WTC11 (cell line): ENCODE measurements around the gene DDOST. TPM values are rescaled to one million over a fixed set of nuclear protein-coding genes. Genes with fewer than 3 reads are reported as not detected.
A peak's percentile ranks its signal among the peaks of the same experiment; 100 is the strongest.

Source experiments
- ATAC-seq: fragments of 200-7000 bp; cut with Tn5 transposase; 2 replicates; pipeline ENCODE4 v1.10.0; 2021; ENCODE audit warnings: mild to moderate bottlenecking, moderate library complexity
- CTCF ChIA-PET: fragments of 300-600 bp; sonication (Branson Sonifier 250); formaldehyde crosslinking; loops from one replicate; lab custom pipeline; 2021; ENCODE audit warnings: antibody characterized with exemption; lab: Charles Lee
- POLR2A ChIA-PET: fragments of 350-600 bp; sonication (Branson Sonifier 250); formaldehyde crosslinking; loops from one replicate; lab custom pipeline; 2021; ENCODE audit warnings: antibody characterized with exemption; lab: Charles Lee
- DNase-seq: peaks from one replicate; pipeline ENCODE4 v3.0.0; 2021; ENCODE audit warnings: low spot score
- H3K27ac Mint-ChIP-seq: 2 replicates; pipeline ENCODE4 v1.8.0; 2021; ENCODE audit warnings: mixed read lengths
- H3K27me3 Mint-ChIP-seq: 2 replicates; pipeline ENCODE4 v1.8.0; 2021; ENCODE audit warnings: low read depth, mild to moderate bottlenecking, moderate library complexity, mixed read lengths
- H3K36me3 Mint-ChIP-seq: 2 replicates; pipeline ENCODE4 v1.8.0; 2021; ENCODE audit warnings: mixed read lengths
- H3K4me1 Mint-ChIP-seq: 2 replicates; pipeline ENCODE4 v1.8.0; 2022; ENCODE audit warnings: mixed read lengths
- H3K4me3 Mint-ChIP-seq: 2 replicates; pipeline ENCODE4 v1.8.0; 2021; ENCODE audit warnings: mild to moderate bottlenecking, moderate library complexity, mixed read lengths
- H3K9me3 Mint-ChIP-seq: 2 replicates; pipeline ENCODE4 v1.8.0; 2021; ENCODE audit warnings: mixed read lengths
- ATF2 ChIP-seq: sonication (generic); formaldehyde crosslinking; IDR thresholded peaks from 2 replicates; pipeline ENCODE4 v1.8.1; 2022; ENCODE audit warnings: low read depth, missing genetic modification reagents, borderline replicate concordance
- ATF6 ChIP-seq: sonication (generic); formaldehyde crosslinking; IDR thresholded peaks from 2 replicates; pipeline ENCODE4 v1.8.1; 2023; ENCODE audit warnings: mild to moderate bottlenecking, missing genetic modification reagents
- CREB1 ChIP-seq: sonication (generic); formaldehyde crosslinking; IDR thresholded peaks from 2 replicates; pipeline ENCODE4 v1.8.0; 2023; ENCODE audit warnings: mild to moderate bottlenecking, missing genetic modification reagents
- GRHL2 ChIP-seq: fragments of 250-450 bp; sonication (Bioruptor Pico); IDR thresholded peaks from 2 replicates; pipeline ENCODE4 v1.8.0; 2022; ENCODE audit warnings: mild to moderate bottlenecking, moderate library complexity; ENCODE audit not compliant: insufficient replicate concordance, severe bottlenecking
- JUN ChIP-seq: sonication (generic); formaldehyde crosslinking; IDR thresholded peaks from 2 replicates; pipeline ENCODE4 v1.8.0; 2023; ENCODE audit warnings: mild to moderate bottlenecking, missing genetic modification reagents
- MLX ChIP-seq: sonication (generic); formaldehyde crosslinking; IDR thresholded peaks from 2 replicates; pipeline ENCODE4 v1.8.1; 2023; ENCODE audit warnings: mild to moderate bottlenecking, missing genetic modification reagents, moderate library complexity
- NFE2L1 ChIP-seq: sonication (generic); formaldehyde crosslinking; IDR thresholded peaks from 2 replicates; pipeline ENCODE4 v1.8.1; 2023; ENCODE audit warnings: missing genetic modification reagents
- SOX15 ChIP-seq: fragments of 250-450 bp; sonication (Bioruptor Pico); IDR thresholded peaks from 2 replicates; pipeline ENCODE4 v1.9.0; 2021; ENCODE audit warnings: mild to moderate bottlenecking
- TP53 ChIP-seq: sonication (generic); formaldehyde crosslinking; IDR thresholded peaks from 2 replicates; pipeline ENCODE4 v1.8.1; 2023; ENCODE audit warnings: mild to moderate bottlenecking, missing genetic modification reagents
- ZNF121 ChIP-seq: sonication (generic); formaldehyde crosslinking; IDR thresholded peaks from 2 replicates; pipeline ENCODE4 v1.8.0; 2023; ENCODE audit warnings: missing genetic modification reagents
- ZNF138 ChIP-seq: sonication (generic); formaldehyde crosslinking; conservative IDR thresholded peaks from 2 replicates; pipeline ENCODE4 v1.8.1; 2022; ENCODE audit warnings: mild to moderate bottlenecking, moderate library complexity, missing genetic modification reagents
- ZNF263 ChIP-seq: sonication (generic); formaldehyde crosslinking; IDR thresholded peaks from 2 replicates; pipeline ENCODE4 v1.8.1; 2022; ENCODE audit warnings: low read depth, mild to moderate bottlenecking, moderate library complexity, missing genetic modification reagents
- ZNF423 ChIP-seq: fragments of 250-450 bp; sonication (Bioruptor Pico); IDR thresholded peaks from 2 replicates; pipeline ENCODE4 v2.1.2; 2022; ENCODE audit warnings: mild to moderate bottlenecking, moderate library complexity
- ZNF512 ChIP-seq: sonication (generic); formaldehyde crosslinking; IDR thresholded peaks from 2 replicates; pipeline ENCODE4 v1.8.1; 2022; ENCODE audit warnings: missing genetic modification reagents, borderline replicate concordance
- ZNF532 ChIP-seq: fragments of 250-450 bp; sonication (Bioruptor Pico); IDR thresholded peaks from 2 replicates; pipeline ENCODE4 v1.9.0; 2021; ENCODE audit warnings: mild to moderate bottlenecking, borderline replicate concordance
- ZNF671 ChIP-seq: fragments of 250-450 bp; sonication (Bioruptor Pico); IDR thresholded peaks from 2 replicates; pipeline ENCODE4 v1.8.0; 2021; ENCODE audit warnings: mild to moderate bottlenecking
- total RNA-seq: library from RNA; stranded (reverse); gene quantifications from 3 replicates; pipeline ENCODE4 v1.2.3, GENCODE V29; 2021

The DDOST gene
- total RNA-seq, 1 experiment from 2014 or later = 300 TPM

- no peak for TF ChIP-seq MLX (CRISPR knock-in tag)
- TF ChIP-seq ATF6 (CRISPR knock-in tag) = no peak
- TF ChIP-seq ZNF121 (CRISPR knock-in tag) = no peak
- no peak for TF ChIP-seq SOX15 (CRISPR knock-in tag)
- no peak for TF ChIP-seq TP53
- no peak for TF ChIP-seq ZNF532
- TF ChIP-seq ZNF512 (CRISPR knock-in tag) = no peak
These were observed 18.1 kb downstream of the DDOST start (continued) for GRCh38 chr1:20643080-20643479.

- Mint-ChIP-seq H3K4me3 (no peak overlapping the region), H3K27ac (peak overlapping the region; percentile 67), H3K9me3 (no peaks in the 10 kb centered on the region), H3K27me3 (no peaks in the 10 kb centered on the region; the same call in 1 of the 2 replicates), H3K36me3 (peaks cover 6% of the 10 kb centered on the region; the same call in 1 of the 2 replicates), H3K4me1 (peaks cover 14% of the 10 kb centered on the region)
- ATAC-seq (peak; percentile 73), DNase-seq (no peak)
- CTCF ChIA-PET = interaction anchor here (0.5 to 3.5 kb wide), 10 partner anchors 8 to 543 kb away, joined by 3 to 37 read pairs (median 3); partner anchors contain the start of genes DDOST, PINK1 and SH2D5
- TF ChIP-seq GRHL2 (CRISPR knock-in tag) (no peak), ZNF263 (no peak), ZNF671 (CRISPR knock-in tag) (no peak), JUN (CRISPR knock-in tag) (no peak), CREB1 (no peak), ZNF138 (CRISPR knock-in tag) (no peak), NFE2L1 (CRISPR knock-in tag) (no peak), ATF2 (no peak), ZNF423 (CRISPR knock-in tag) (no peak)
- POLR2A ChIA-PET = interaction anchor here (1.0 kb wide), 1 partner anchor 99 kb away, joined by 3 read pairs; no protein-coding TSS in a partner anchor
These were observed 19.2 kb downstream of the DDOST start for GRCh38 chr1:20641975-20642374.
